Measurements from ENCODE around the gene SIVA1. TPM values are rescaled to one million over a fixed set of nuclear protein-coding genes. Genes with fewer than 3 reads are reported as not detected.

The SIVA1 gene
- total RNA-seq, 2 experiments from 2014 or later: 111 to 124 TPM

DNA sequence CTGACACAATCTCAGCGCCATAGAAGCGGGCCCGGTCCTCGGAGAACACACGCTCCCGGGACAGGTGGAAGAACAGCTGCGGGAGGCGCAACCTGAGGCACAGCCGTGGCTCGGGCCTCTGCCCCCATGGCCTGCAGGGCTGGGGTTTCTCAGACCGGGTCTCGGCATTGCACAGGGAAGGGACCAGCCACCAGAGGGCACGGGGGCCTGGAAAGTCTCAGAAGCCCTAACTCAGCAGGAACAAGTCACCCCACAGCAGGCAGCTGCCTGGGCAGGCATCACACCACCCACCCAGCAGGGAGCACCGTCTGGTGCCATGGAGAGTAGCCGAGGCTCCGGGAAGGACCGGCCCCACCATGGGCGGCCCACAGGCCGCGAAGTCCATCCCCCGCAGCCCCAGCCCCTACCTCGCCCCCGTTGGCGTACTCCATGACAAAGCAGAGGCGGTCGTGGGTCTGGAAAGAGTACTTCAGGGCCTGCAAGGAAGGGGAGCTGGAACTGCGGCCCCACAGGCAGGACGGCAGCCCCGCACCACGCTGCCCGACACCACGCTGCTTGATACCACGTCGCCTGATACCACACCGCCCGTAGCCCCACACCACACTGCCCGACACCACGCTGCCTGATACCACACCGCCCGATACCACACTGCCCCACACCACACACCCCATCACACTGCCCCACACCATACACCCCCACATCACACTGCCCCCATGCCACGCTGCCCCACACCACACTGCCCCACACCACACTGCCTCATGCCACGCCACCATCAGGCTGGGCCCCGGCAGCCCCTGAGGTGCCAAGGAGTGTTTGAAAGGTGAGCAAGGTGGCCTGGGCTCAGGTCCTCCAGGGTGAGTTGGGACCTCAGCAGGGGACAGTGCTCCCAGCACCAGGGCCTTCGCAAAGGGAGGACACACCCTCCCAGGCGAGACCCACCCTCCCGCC is 20.8 kb downstream of the SIVA1 start:
- ATAC-seq (ENCODE audit: poor library complexity) (no peak), DNase-seq (no peak)
- ChIA-PET POLR2A (interaction anchor here (1.0 kb wide), 1 partner anchor 27 kb away, joined by 3 read pairs; the partner anchor contains the start of gene ZBTB42), CTCF (no interaction called here)
- Mint-ChIP-seq H3K27me3 (no peaks in the 10 kb centered on the region), H3K4me3 (no peak overlapping the region), H3K4me1 (ENCODE audit: low read depth) (no peaks in the 10 kb centered on the region), H3K27ac (no peak overlapping the region), H3K36me3 (ENCODE audit: low read depth) (peaks cover 30% of the 10 kb centered on the region), H3K9me3 (no peaks in the 10 kb centered on the region)
- TF ChIP-seq, protein P1, sequence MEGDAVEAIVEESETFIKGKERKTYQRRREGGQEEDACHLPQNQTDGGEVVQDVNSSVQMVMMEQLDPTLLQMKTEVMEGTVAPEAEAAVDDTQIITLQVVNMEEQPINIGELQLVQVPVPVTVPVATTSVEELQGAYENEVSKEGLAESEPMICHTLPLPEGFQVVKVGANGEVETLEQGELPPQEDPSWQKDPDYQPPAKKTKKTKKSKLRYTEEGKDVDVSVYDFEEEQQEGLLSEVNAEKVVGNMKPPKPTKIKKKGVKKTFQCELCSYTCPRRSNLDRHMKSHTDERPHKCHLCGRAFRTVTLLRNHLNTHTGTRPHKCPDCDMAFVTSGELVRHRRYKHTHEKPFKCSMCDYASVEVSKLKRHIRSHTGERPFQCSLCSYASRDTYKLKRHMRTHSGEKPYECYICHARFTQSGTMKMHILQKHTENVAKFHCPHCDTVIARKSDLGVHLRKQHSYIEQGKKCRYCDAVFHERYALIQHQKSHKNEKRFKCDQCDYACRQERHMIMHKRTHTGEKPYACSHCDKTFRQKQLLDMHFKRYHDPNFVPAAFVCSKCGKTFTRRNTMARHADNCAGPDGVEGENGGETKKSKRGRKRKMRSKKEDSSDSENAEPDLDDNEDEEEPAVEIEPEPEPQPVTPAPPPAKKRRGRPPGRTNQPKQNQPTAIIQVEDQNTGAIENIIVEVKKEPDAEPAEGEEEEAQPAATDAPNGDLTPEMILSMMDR (IDR thresholded peaks at IDR 0.05): no peak
- no peak overlapping the region for H3K4me3 ChIP-seq (ENCODE audit: low read length)
- peaks cover 0 to 18% of the 10 kb centered on the region in 2 experiments for H3K9me3 ChIP-seq (ENCODE audit: control insufficient read depth in 1 of 2, insufficient read depth in 1 of 2, low read length in 2 of 2)
- no peak overlapping the region for H3K27ac ChIP-seq (ENCODE audit: low read depth in 1 of 2, low read length in 2 of 2)
- peaks cover 2% of the 10 kb centered on the region for H3K4me1 ChIP-seq (ENCODE audit: insufficient read depth, low read length)
- peaks cover 31% of the 10 kb centered on the region for H3K36me3 ChIP-seq (ENCODE audit: insufficient read depth, low read length)
- intact Hi-C loops (cut with DNase I, micrococcal nuclease): no loop called here
- H3K27me3 ChIP-seq (ENCODE audit: control insufficient read depth in 1 of 2, insufficient read depth in 2 of 2, low read length in 2 of 2): no peaks in the 10 kb centered on the region

DNA sequence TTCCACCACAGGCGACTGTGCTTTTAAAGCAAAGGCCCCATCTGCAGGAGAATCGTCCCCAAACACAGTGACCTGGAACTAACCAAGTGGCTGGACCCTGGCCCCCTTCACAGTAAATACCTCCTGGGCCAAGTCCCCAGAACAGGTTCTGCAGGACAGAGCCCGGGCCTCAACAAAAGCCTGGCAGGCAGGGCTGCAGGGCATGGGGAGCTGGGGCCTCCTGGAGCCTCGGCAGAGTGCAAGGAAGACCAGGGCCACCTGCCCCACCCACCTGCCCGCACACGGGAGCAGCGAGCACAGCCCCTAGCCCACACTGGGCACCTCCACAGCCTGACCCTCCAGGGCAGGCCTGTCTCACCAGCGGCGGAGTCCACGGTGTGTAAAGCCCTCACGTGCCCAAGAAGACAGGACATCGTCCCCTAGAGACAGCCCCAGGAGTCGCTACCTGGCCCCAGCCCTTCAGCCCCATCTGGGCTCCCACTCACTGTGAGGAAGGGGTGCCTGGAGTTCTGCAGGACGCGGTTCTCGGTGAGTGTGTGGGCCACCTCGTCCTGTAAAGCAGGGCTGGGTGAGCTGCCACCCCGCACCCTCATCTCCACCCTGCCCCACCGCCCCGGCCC is 21.6 kb downstream of the SIVA1 start:
- H3K27ac ChIP-seq (ENCODE audit: low read depth in 1 of 2, low read length in 2 of 2): no peak overlapping the region
- H3K36me3 ChIP-seq (ENCODE audit: insufficient read depth, low read length): peaks cover 37% of the 10 kb centered on the region
- TF ChIP-seq, protein P1 (IDR thresholded peaks at IDR 0.05): no peak
- Mint-ChIP-seq H3K27ac (no peak overlapping the region), H3K36me3 (ENCODE audit: low read depth) (peaks cover 30% of the 10 kb centered on the region), H3K9me3 (no peaks in the 10 kb centered on the region), H3K4me3 (no peak overlapping the region), H3K4me1 (ENCODE audit: low read depth) (no peaks in the 10 kb centered on the region), H3K27me3 (no peaks in the 10 kb centered on the region)
- H3K9me3 ChIP-seq (ENCODE audit: control insufficient read depth in 1 of 2, insufficient read depth in 1 of 2, low read length in 2 of 2): peaks cover 0 to 18% of the 10 kb centered on the region in 2 experiments
- H3K4me1 ChIP-seq (ENCODE audit: insufficient read depth, low read length): peaks cover under 1% of the 10 kb centered on the region
- ChIA-PET POLR2A (interaction anchor here (0.9 to 1.0 kb wide), 2 partner anchors 21 to 26 kb away, joined by 3 read pairs; partner anchors contain the start of genes SIVA1 and ZBTB42), CTCF (no interaction called here)
- DNase-seq: no peak
- H3K27me3 ChIP-seq (ENCODE audit: control insufficient read depth in 1 of 2, insufficient read depth in 2 of 2, low read length in 2 of 2): no peaks in the 10 kb centered on the region
- no peak overlapping the region for H3K4me3 ChIP-seq (ENCODE audit: low read length)
- no peak for ATAC-seq (ENCODE audit: poor library complexity)
- intact Hi-C loops (cut with DNase I, micrococcal nuclease): no loop called here

DNA sequence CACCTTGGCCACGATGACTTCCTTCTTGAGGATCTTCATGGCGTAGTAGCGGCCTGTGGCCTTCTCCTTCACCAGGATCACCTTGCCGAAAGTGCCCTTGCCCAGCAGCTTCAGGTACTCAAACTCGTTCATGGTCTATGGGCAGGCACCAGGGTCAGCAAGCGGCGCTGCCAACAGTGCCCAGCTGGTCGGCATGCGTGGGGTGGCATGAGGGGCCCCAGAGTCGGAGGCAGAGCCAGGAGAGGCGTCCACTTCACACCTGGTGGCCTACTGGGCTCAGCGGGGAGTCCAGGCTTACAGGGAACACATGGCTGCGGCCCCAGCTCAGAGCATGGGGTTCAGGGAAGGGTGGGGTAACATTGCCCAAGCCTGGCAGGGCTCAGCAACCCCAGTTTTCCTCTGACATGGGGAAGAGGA is 22.1 kb downstream of the SIVA1 start:
- peaks cover 42% of the 10 kb centered on the region for H3K36me3 ChIP-seq (ENCODE audit: insufficient read depth, low read length)
- POLR2A ChIA-PET: interaction anchor here (0.9 to 1.1 kb wide), 2 partner anchors 22 to 26 kb away, joined by 3 to 4 read pairs; partner anchors contain the start of genes SIVA1 and ZBTB42
- H3K4me3 Mint-ChIP-seq: no peak overlapping the region

More for the DNA sequence above, 22.1 kb downstream of the SIVA1 start:
- CTCF ChIA-PET: no interaction called here
- DNase-seq (no peak), ATAC-seq (ENCODE audit: poor library complexity) (no peak)
- Histone ChIP-seq H3K4me1 (ENCODE audit: insufficient read depth, low read length) (peaks cover 4% of the 10 kb centered on the region), H3K27me3 (ENCODE audit: control insufficient read depth in 1 of 2, insufficient read depth in 2 of 2, low read length in 2 of 2) (no peaks in the 10 kb centered on the region), H3K9me3 (ENCODE audit: control insufficient read depth in 1 of 2, insufficient read depth in 1 of 2, low read length in 2 of 2) (peaks cover 0 to 18% of the 10 kb centered on the region in 2 experiments), H3K4me3 (ENCODE audit: low read length) (no peak overlapping the region), H3K27ac (ENCODE audit: low read depth in 1 of 2, low read length in 2 of 2) (no peak overlapping the region)
- H3K27me3 Mint-ChIP-seq: no peaks in the 10 kb centered on the region
- no peak overlapping the region for H3K27ac Mint-ChIP-seq
- no peaks in the 10 kb centered on the region for H3K4me1 Mint-ChIP-seq (ENCODE audit: low read depth)
- TF ChIP-seq, protein P1 (IDR thresholded peaks at IDR 0.05): no peak
- H3K36me3 Mint-ChIP-seq (ENCODE audit: low read depth): peaks cover 26% of the 10 kb centered on the region
- H3K9me3 Mint-ChIP-seq: no peaks in the 10 kb centered on the region
- intact Hi-C loops (cut with DNase I, micrococcal nuclease): no loop called here

Measured in CD4-positive, alpha-beta T cell (primary cell).